ENCODE measurements around the gene ELL. TPM values are rescaled to one million over a fixed set of nuclear protein-coding genes. Genes with fewer than 3 reads are reported as not detected.

Gene ELL
- total RNA-seq, 4 donors from 2014 or later, result 21.8 to 30.8 (median 27.3) TPM

- H3K9me3 ChIP-seq, result no peaks in the 10 kb centered on the region
- H3K4me1 ChIP-seq, result peaks cover 0 to 17% of the 10 kb centered on the region in 2 donors
- H3K4me3 ChIP-seq, result peak overlapping the region in 1 of 4 donors; percentile 13
- in situ Hi-C loops (cut with MboI; ENCODE audit: low sequenced_read_pairs in 4 of 4) (loop anchor here in 1 of 4 donors (25.0 kb wide), 1 partner anchor 97 kb away; no protein-coding TSS in a partner anchor), intact Hi-C loops (cut with DNase I; ENCODE audit: low total_unique reads) (loop anchor here (5.0 kb wide), 1 partner anchor 92 kb away; no protein-coding TSS in a partner anchor)
- H3K27me3 ChIP-seq, result no peaks in the 10 kb centered on the region
- ATAC-seq (no peak), DNase-seq (no peak)
- H3K36me3 ChIP-seq, result peaks cover 0 to 19% of the 10 kb centered on the region in 2 donors
- no peak for TF ChIP-seq POLR2A (IDR thresholded peaks at IDR 0.05)
- TF ChIP-seq CTCF (IDR thresholded peaks at IDR 0.05 in 4 of 5, conservative IDR thresholded peaks at IDR 0.05 in 1 of 5), result no peak
- peak overlapping the region; percentile 45 to 98 (median 96) for H3K27ac ChIP-seq
Measured at GRCh38 chr19:18559685-18560084, 37.8 kb upstream of the ELL start.

DNA sequence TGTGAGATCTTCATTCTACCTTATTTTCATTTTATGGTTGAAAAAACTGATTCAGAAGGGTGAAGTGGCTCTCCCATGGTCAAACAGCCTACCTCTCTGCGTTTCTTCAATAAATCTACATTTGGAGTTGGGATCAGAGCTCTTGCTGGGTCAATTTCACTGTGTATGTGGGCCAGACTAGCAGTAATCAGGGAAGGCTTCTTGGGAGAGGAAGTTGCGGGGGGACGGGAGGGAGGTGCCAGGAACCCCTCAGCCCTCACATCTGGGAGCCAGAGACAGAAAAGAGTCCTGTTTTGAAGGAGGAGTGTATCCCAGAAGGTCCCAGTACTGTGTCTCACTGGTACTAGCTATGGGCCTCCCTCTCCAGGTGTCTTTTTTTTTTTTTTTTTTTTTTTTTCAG, 36.7 kb upstream of the ELL start:
- no peak for ATAC-seq
- H3K27ac ChIP-seq, result peak overlapping the region; percentile 95 to 98 (median 96)
- DNase-seq, result no peak
- H3K9me3 ChIP-seq, result no peaks in the 10 kb centered on the region
- no peak for TF ChIP-seq CTCF (IDR thresholded peaks at IDR 0.05 in 4 of 5, conservative IDR thresholded peaks at IDR 0.05 in 1 of 5)
- TF ChIP-seq POLR2A (IDR thresholded peaks at IDR 0.05), result no peak
- in situ Hi-C loops (cut with MboI; ENCODE audit: low sequenced_read_pairs in 4 of 4) (loop anchor here in 1 of 4 donors (25.0 kb wide), 1 partner anchor 96 kb away; no protein-coding TSS in a partner anchor), intact Hi-C loops (cut with DNase I; ENCODE audit: low total_unique reads) (loop anchor here (5.0 kb wide), 1 partner anchor 91 kb away; no protein-coding TSS in a partner anchor)
- peaks cover 0 to 17% of the 10 kb centered on the region in 2 donors for H3K4me1 ChIP-seq
- H3K4me3 ChIP-seq, result peak overlapping the region; percentile 82 to 91 (median 88)
- H3K36me3 ChIP-seq, result peaks cover 0 to 9% of the 10 kb centered on the region in 2 donors
- no peaks in the 10 kb centered on the region for H3K27me3 ChIP-seq

GRCh38 chr19:18558202-18558555, 36.3 kb upstream of the ELL start:
- ATAC-seq (peak; percentile 11 to 25), DNase-seq (no peak)
- H3K36me3 ChIP-seq, result peaks cover 0 to 4% of the 10 kb centered on the region in 2 donors
- peak overlapping the region; percentile 95 to 98 (median 96) for H3K27ac ChIP-seq
- peak overlapping the region; percentile 82 to 91 (median 88) for H3K4me3 ChIP-seq
- no peaks in the 10 kb centered on the region for H3K9me3 ChIP-seq
- H3K27me3 ChIP-seq, result no peaks in the 10 kb centered on the region
- peaks cover 0 to 17% of the 10 kb centered on the region in 2 donors for H3K4me1 ChIP-seq
- intact Hi-C loops (cut with DNase I; ENCODE audit: low total_unique reads) (loop anchor here (5.0 kb wide), 1 partner anchor 91 kb away; no protein-coding TSS in a partner anchor), in situ Hi-C loops (cut with MboI; ENCODE audit: low sequenced_read_pairs in 4 of 4) (loop anchor here in 1 of 4 donors (25.0 kb wide), 1 partner anchor 96 kb away; no protein-coding TSS in a partner anchor)
- TF ChIP-seq CTCF (IDR thresholded peaks at IDR 0.05 in 4 of 5, conservative IDR thresholded peaks at IDR 0.05 in 1 of 5), result no peak
- TF ChIP-seq POLR2A (IDR thresholded peaks at IDR 0.05), result no peak

DNA sequence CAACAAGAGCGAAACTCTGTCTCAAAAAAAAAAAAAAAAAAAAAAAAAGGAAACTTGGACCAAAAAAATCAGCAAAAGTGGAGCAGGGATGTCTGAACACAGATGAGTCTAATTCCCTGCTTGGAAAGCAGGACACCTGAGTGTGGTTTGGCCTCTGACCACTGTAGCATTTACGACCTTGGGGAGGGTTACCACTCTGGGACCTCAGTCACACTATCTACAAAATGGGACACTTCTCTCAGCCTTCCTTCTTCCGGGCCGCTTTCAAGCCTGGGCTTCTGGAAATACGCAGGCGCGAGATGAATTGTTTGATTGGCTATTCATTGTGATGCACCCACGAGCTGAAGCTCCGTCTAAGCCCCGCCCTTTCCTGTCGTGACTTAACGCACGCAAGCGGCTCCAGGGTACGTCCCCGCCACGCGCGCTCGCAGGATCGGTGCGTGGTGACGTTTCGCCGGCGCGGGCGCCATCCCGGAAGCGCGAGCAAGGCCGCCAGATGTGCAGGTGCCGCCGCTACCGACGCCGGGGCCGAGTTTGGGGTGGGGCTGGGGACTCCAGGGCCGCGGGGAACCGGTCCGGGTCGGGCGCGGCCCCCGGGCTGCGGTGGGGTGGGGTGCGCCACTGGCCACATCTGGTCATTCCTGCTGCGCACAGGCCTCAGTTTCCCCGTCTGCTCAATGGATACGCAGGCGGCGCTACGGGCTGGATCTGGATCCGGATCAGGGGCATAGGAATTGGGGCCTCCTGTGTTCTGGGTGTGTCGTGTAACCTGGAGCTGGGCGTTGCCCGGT, 35.7 kb upstream of the ELL start, which contains the start of gene KXD1:
Gene KXD1 (plus strand): TSS at position 460 of the 791 bp plus-strand sequence. CDS start 4,187 bp downstream, outside the sequence.
- Histone ChIP-seq H3K4me1 (peaks cover 0 to 17% of the 10 kb centered on the region in 2 donors), H3K36me3 (no peaks in the 10 kb centered on the region), H3K4me3 (peak within 1 kb of the TSS; percentile 82 to 91 (median 88)), H3K9me3 (no peaks in the 10 kb centered on the region), H3K27ac (peak within 1 kb of the TSS; percentile 95 to 98 (median 96)), H3K27me3 (no peaks in the 10 kb centered on the region)
- intact Hi-C loops (cut with DNase I; ENCODE audit: low total_unique reads) (loop anchor here (1.0 to 5.0 kb wide), 3 partner anchors 14 to 90 kb away; partner anchors contain the start of genes ELL and UBA52), in situ Hi-C loops (cut with MboI; ENCODE audit: low sequenced_read_pairs in 4 of 4) (loop anchor here in 1 of 4 donors (25.0 kb wide), 1 partner anchor 95 kb away; no protein-coding TSS in a partner anchor)
- ATAC-seq, result peak; percentile 99 to 100
- DNase-seq, result peak; percentile 98
- TF ChIP-seq POLR2A (IDR thresholded peaks at IDR 0.05) (peak; percentile 86 to 92), CTCF (IDR thresholded peaks at IDR 0.05 in 4 of 5, conservative IDR thresholded peaks at IDR 0.05 in 1 of 5) (no peak)
